GM21528 (cell line): ENCODE measurements around the gene VEPH1.

Experiments used
- ATAC-seq: cut with Tn5 transposase; IDR thresholded peaks from one replicate; pipeline ENCODE4 v1.9.1; 2021; ENCODE audit warnings: mild to moderate bottlenecking, moderate library complexity; ENCODE audit not compliant: unreplicated experiment, low FRiP score

Gene VEPH1

GRCh38 chr3:157526036-157526435, 22.8 kb upstream of the VEPH1 start:
- no peak for ATAC-seq

DNA sequence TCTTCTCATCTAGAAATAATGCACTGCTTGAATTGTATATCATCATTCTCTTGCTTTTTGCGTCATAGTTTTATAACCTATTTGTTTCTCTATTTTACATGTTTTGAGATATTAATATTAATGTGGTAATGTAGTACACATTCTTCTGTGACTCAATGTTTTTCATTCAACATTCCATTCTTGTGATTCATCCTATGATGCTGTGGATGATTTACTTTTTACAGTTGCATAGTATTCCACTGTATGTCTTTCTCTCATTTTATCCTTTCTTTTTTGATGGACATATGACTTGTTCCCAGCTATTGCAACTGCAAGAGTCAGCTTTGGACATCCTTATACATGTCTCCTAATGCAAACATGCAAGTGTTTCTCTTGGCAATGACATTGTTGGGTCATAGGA, 20.6 kb upstream of the VEPH1 start:
- no peak for ATAC-seq

- no peak for ATAC-seq
Measured at GRCh38 chr3:157522648-157523047, 19.4 kb upstream of the VEPH1 start.

GRCh38 chr3:157520485-157521150, 17.4 kb upstream of the VEPH1 start:
- no peak for ATAC-seq

DNA sequence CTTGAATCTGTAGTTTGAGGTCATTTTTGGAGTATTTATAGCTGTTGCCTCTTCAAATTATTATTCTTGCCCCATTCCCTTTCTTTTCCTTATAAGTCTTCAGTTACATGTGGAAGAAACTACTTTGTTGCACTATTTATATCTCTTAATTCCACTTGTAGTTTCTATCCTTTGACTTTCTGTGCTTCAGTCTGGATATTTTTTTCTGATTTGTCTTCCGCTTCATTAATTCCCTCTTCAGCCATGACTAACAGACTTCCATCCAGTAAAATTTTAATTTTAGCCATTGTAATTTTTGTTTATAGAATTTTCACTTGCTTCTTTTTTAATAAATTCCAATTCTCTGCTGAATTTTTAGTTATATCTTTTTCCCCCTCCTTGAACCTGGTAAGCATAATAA, 15.7 kb upstream of the VEPH1 start:
- no peak for ATAC-seq

GRCh38 chr3:157516928-157517327, 13.7 kb upstream of the VEPH1 start:
- no peak for ATAC-seq

GRCh38 chr3:157515398-157515797, 12.2 kb upstream of the VEPH1 start:
- no peak for ATAC-seq

DNA sequence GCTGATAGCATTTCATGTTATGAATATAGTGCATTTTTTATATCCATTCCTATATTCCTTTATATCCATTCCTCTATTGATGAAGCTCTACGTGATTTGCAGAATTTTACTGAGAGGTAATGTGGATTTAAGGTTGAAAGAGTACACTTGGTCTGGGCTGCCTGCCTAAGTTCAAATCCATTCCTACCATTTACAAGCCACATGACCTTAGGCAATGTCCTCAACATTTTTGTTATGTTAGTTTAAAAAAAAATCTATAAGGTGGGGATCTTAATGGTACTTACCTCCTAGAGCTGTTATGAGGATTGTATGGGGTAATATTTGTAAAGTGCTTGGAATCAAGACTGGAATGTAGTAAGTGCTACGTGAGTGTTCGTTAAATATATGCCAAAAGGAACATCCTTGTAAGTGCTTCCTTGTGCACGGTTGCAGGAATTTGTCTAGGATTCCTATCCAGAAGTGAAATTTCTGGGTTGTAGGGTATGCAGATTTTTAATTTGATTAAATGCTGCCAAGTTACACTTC, 11.2 kb upstream of the VEPH1 start:
- ATAC-seq = no peak

GRCh38 chr3:157513585-157513984, 10.4 kb upstream of the VEPH1 start:
- no peak for ATAC-seq

DNA sequence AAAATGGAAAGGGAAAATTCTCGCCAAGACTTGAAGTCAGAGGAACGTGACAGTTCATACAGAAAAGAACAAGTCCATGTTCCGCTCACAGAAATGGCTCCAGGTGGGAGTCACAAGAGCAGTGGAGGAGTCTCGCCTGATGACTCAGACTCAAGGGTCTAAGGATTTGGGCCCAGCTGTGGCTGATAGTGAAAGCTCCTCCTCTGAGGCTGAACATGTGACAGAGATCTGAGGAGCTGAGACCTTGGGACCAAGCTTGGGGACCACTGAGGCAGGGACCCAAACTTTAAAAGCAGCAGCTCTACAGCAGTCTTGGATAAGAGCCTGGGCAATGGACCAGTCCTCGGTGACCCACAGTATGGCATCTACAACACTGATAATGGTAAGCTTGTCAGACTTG, 9.3 kb upstream of the VEPH1 start:
- no peak for ATAC-seq

- ATAC-seq = no peak
Measured at GRCh38 chr3:157508461-157508860, 5.2 kb upstream of the VEPH1 start.

GRCh38 chr3:157501863-157502262, 1.4 kb downstream of the VEPH1 start:
- no peak for ATAC-seq

- ATAC-seq = no peak
Measured at GRCh38 chr3:157500232-157500631, 3.0 kb downstream of the VEPH1 start.

- no peak for ATAC-seq
Measured at GRCh38 chr3:157499342-157499963, 3.8 kb downstream of the VEPH1 start.

DNA sequence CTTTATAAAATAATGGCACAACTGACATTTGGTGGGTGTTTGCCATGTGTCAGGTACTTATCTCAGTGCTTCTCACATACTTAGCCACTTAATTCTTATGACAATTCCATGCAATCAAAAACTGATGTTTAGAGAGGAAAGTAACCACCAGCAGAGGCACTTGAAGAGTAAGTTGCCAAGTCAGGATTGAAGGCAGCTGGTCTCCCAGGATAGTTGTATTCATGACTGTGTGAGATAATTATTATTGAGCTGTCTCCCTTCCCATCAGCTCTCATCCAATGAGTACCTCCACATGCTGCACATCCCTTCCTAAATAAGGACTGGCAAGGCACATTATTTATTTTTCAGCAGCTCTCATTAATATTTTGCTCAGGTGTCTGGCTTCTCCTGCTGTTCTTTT, 4.8 kb downstream of the VEPH1 start:
- ATAC-seq = no peak

GRCh38 chr3:157495846-157496245, 7.4 kb downstream of the VEPH1 start:
- no peak for ATAC-seq

- ATAC-seq = no peak
Measured at GRCh38 chr3:157494581-157495281, 8.5 kb downstream of the VEPH1 start.

GRCh38 chr3:157493627-157494550, 9.3 kb downstream of the VEPH1 start:
- no peak for ATAC-seq

DNA sequence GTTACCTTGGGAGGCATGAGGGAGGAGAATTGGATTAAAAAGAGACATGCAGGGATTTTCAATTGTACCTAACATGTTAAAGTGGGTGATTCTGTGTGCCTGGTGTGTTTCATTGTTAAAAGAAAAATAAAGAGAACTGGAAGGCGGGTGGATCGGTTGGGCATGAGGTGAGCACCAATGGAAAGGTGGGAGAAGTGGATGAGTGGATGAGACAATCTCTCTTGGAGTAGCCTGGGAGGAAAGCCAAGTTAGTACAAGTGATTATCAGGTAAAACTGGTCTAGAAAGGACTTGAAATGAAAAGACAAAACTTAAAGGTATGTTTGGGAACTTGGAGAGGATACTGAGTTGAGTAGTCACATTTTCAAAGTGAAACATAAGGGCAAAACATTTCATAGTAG, 12.1 kb downstream of the VEPH1 start:
- ATAC-seq = no peak

DNA sequence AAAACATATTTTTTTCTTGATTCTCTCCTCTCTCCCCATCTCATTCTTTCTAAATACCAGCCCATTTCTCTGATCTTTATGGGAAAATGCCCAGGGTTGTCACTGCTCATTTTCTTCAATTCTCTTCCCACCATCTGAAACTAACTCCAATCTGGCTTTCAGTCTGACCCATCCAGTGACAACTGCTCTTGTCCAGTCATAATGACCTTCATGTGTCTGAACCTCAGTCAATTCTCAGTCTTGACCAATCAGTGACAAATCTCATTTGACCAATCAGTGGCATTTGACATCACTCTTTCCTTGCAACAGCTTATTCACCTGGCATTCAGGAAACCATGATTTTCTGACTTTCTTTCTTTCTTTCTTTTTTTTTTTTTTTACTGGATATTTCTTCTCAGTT, 15.1 kb downstream of the VEPH1 start:
- ATAC-seq = no peak

DNA sequence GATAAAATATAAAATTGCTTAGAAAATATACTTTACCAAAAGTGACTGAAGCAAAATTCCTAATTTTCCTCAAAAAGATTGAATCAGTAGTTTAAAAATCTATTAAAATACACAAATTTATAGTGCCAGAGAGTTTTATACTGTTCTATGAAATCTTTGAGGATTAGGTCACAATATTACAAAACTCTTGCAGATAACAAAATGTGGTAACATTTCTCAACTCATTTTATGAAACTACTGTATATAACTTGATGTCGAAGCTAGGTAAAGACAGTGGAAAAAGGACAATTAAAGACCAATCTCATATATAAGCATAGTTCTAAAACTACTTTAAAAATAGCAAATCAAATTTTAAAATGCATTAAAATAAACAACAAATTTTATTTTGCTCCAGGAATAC, 15.9 kb downstream of the VEPH1 start:
- ATAC-seq = no peak
